ENCODE results near the gene STRA6. TPM values are rescaled to one million over a fixed set of nuclear protein-coding genes. Genes with fewer than 3 reads are reported as not detected.

STRA6 gene
- total RNA-seq, 4 donors from 2014 or later, result not detected

DNA sequence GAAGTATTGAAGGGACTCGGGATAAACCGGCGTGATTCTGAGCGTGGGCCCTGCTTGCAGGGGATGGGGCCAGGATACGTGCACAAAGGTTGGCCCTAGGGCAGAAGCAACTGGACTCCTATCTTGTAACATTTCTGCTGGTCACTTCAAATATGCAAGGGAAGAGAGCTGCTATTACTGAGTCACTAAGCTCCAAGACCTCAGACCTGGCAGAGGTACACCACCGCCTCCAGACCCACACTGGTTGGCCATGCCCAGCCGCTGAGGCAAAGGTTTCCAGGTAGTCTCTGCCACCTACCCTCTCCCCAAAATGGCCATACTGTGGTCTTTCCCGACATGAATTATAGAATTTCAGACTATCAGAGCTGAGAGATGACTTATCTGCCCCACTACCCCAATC lies 13.4 kb upstream of the STRA6 start:
- TF ChIP-seq, protein P1, sequence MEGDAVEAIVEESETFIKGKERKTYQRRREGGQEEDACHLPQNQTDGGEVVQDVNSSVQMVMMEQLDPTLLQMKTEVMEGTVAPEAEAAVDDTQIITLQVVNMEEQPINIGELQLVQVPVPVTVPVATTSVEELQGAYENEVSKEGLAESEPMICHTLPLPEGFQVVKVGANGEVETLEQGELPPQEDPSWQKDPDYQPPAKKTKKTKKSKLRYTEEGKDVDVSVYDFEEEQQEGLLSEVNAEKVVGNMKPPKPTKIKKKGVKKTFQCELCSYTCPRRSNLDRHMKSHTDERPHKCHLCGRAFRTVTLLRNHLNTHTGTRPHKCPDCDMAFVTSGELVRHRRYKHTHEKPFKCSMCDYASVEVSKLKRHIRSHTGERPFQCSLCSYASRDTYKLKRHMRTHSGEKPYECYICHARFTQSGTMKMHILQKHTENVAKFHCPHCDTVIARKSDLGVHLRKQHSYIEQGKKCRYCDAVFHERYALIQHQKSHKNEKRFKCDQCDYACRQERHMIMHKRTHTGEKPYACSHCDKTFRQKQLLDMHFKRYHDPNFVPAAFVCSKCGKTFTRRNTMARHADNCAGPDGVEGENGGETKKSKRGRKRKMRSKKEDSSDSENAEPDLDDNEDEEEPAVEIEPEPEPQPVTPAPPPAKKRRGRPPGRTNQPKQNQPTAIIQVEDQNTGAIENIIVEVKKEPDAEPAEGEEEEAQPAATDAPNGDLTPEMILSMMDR (IDR thresholded peaks at IDR 0.05; ENCODE audit: low read depth), result no peak

DNA sequence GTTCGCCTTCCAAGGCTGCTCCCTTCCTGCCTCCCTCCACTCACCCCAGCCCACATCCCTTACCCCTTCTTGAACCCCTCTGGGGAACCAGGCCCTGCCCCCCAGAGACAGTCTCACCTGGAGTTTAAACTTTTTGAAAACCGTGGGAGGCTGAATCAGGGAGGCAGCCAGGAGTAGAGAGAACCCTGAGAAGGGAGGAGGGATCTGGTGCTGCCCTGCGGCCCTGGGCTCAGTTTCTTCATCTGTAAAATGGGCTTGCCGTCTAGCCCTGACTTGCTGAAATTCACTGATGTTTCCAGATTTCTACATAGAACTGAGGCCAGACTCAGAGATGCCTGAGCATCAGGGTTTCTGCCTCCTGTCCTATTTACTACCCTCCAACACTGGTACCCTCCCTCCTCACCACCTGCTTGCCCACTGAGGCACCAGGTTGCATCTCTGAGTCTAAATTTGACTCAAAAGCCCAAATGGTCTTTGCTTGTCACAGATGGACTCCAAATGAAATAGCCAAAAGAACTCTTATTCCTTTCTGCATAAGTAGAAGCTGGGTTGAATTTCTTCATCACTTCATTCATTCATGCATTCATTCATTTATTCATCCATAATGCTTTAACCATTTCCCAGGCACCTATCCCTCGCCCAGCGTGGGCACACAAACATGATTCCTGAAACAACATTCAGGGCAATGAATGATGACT lies 11.9 kb upstream of the STRA6 start:
- TF ChIP-seq, protein P1 (IDR thresholded peaks at IDR 0.05; ENCODE audit: low read depth), result no peak

DNA sequence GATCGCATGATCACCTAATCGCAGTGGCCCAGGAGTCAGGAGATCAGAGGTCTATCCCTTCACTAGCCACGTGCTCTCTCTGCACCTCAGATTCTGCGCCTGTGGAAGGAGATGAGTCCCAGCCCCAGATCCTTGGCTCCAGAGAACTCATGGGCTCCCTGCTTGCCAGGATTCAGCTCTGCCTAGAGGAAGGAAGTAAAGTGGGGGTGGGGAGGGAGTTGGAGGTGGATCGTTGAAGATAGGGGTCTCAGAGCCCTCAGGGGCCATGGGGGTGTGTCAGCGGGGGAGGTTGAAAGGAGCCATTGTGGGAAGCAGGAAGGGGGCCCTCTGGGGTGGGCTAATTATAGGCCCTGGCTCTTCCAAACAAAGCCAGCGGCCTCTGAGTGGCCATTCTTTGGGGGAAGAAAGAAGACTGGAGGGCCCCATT lies 11.3 kb upstream of the STRA6 start:
- TF ChIP-seq, protein P1 (IDR thresholded peaks at IDR 0.05; ENCODE audit: low read depth), result no peak

DNA sequence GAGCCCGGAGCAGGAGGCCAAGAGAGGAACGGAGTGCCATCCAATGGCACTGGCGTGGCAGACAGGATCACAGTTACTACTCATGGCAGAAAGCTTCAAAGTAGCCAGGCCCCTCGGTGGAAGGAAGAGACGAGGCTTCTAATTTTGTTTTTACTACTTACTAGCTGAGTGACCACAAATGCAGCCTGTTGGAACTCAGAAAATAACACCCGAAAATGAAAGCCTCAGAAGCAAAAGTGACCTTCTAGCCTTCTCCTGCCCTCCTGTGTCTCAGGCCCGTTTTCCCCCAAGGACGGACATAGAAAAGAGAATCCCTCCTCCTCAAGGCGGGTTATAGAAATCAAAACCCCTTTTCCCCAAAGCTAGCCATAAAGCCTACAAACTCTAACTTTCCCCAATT lies 9.9 kb upstream of the STRA6 start:
- TF ChIP-seq, protein P1 (IDR thresholded peaks at IDR 0.05; ENCODE audit: low read depth), result no peak

DNA sequence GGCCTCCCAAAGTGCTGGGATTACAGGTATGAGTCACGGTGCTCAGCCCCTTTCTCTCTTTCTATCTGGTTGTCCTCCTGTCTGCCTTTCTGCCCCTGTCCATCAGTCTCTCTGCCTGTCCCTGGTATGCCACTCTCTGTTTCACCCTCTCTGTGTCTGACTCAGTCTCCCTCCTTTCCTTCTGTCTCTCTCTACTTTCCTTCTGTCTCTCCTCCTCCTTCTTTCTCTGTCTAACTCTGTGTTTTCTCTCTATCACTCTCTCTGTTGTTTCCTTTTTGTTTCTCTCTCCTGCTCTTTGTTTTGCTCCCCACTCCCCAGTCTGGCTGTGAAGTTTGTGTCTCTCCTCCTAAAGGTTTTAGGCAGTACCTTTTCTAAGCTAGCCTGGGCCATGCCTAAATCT lies 9.1 kb upstream of the STRA6 start:
- TF ChIP-seq, protein P1 (IDR thresholded peaks at IDR 0.05; ENCODE audit: low read depth), result no peak

DNA sequence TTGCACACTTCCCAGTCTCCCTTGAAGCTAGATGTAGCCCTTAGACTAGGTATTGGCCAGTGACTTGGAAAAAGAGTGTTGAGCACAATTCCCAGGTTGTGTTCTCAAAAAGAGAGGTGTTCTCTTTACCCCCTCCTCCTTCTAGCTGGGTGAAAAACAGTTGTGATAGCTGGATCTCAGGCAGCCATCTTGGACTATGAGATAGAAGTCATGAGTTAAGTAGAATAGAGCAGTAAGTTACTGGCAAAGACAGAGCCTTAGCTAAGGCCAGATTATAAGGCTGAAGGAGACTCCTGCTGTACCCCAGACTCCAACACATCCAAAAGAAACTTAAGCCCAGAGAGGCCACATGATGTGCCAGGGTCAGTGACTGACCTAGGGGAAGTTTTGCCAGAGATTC lies 8.1 kb upstream of the STRA6 start:
- TF ChIP-seq, protein P1 (IDR thresholded peaks at IDR 0.05; ENCODE audit: low read depth), result no peak

DNA sequence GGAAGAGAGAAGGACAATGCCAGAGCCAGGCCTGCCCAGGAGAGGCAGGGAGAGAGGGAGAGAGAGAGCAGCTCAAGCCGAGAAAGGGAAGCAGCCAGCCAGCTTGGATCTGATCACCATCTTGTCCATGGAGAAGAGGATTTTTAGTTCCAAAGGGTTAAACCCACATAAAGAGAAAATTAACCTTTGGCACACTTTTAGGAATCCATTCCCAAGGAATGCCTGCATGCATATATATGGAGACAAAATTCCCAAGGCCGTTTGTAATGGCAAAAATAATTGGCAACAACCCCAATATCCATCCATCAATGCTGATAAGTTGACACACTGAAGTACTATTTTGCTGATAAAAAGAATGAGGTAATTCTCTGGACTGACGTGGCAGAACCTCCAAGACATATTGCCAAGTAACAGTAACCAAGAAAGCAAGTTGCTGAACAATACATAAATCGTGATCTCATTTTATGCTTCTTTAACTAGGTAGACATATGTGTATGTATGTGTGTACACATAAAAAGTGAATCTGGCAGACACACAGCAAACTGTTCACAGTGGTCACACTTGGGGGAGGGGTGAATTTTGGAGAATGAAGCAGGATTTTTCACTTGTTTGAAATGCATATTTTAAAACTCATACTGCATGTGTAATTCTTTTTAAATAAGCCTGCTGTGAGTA lies 7.5 kb upstream of the STRA6 start:
- TF ChIP-seq, protein P1 (IDR thresholded peaks at IDR 0.05; ENCODE audit: low read depth), result no peak

All from subcutaneous adipose tissue (tissue), 4 donors.